H1 (cell line): ENCODE measurements around the gene TMEM238. TPM values are rescaled to one million over a fixed set of nuclear protein-coding genes. Genes with fewer than 3 reads are reported as not detected.

Experiments
- CTCF ChIA-PET: fragments of 300-600 bp; sonication (Branson Sonifier 250); formaldehyde crosslinking; loops from one replicate; lab custom pipeline; 2021; ENCODE audit not compliant: partially characterized antibody; lab: Charles Lee
- POLR2A ChIA-PET: fragments of 300-600 bp; sonication (Branson Sonifier 250); formaldehyde crosslinking; loops from one replicate; lab custom pipeline; 2021; ENCODE audit warnings: inconsistent platforms; ENCODE audit not compliant: partially characterized antibody; lab: Charles Lee
- DNase-seq, 2 experiments: peaks; one replicate each; pipeline versions ENCODE4 v3.0.0 to v3.0.0-alpha.2; 2010 to 2022; ENCODE audit warnings: low spot score in 2 of 2, low read depth in 1 of 2, mixed read lengths in 1 of 2
- FAIRE-seq: peaks from 2 replicates; lab custom pipeline; 2011; peaks lifted over from hg19 to GRCh38; lab: Jason Lieb, UNC
- H2AFZ ChIP-seq: 2 replicates; pipeline ENCODE4 v1.8.1; 2012; ENCODE audit warnings: low read length, inconsistent platforms
- H2AK5ac ChIP-seq: 2 replicates; pipeline ENCODE4 v1.6.1; 2013; ENCODE audit warnings: low read depth, low read length
- H2BK120ac ChIP-seq: replicated peaks from 2 replicates; pipeline ENCODE3; 2013; ENCODE audit warnings: low read depth, low read length, inconsistent platforms
- H2BK12ac ChIP-seq: 2 replicates; pipeline ENCODE4 v1.6.1; 2013; ENCODE audit warnings: low read depth, low read length
- H2BK15ac ChIP-seq: 2 replicates; pipeline ENCODE4 v1.6.1; 2013; ENCODE audit warnings: low read length
- H2BK20ac ChIP-seq: 2 replicates; pipeline ENCODE4 v1.6.1; 2013; ENCODE audit warnings: low read length
- H2BK5ac ChIP-seq: 2 replicates; pipeline ENCODE4 v1.6.1; 2013; ENCODE audit warnings: low read depth, low read length
- H3K14ac ChIP-seq: 2 replicates; pipeline ENCODE4 v1.6.1; 2013; ENCODE audit warnings: inconsistent platforms; ENCODE audit not compliant: insufficient read length
- H3K18ac ChIP-seq: 2 replicates; pipeline ENCODE4 v1.6.1; 2013; ENCODE audit warnings: low read length; ENCODE audit errors: extremely low read depth
- H3K23ac ChIP-seq: 2 replicates; pipeline ENCODE4 v1.6.1; 2013; ENCODE audit warnings: inconsistent platforms; ENCODE audit not compliant: insufficient read length
- H3K23me2 ChIP-seq: 2 replicates; pipeline ENCODE4 v1.6.1; 2013; ENCODE audit warnings: low read depth, low read length
- H3K27ac ChIP-seq: 2 replicates; pipeline ENCODE4 v1.6.1; 2011; ENCODE audit warnings: low read depth, low read length, inconsistent platforms
- H3K27me3 ChIP-seq, 4 experiments: replicated peaks in 1 of 4; 1 replicate in 1 of 4; 2 replicates in 3 of 4; pipeline versions ENCODE4 v1.6.1 to v1.8.1; 2011 to 2013; ENCODE audit warnings: low read length in 3 of 4, mild to moderate bottlenecking in 3 of 4, inconsistent platforms in 2 of 4, mixed read lengths in 2 of 4, moderate library complexity in 1 of 4; ENCODE audit not compliant: control insufficient read depth in 3 of 4, insufficient read depth in 3 of 4; ENCODE audit errors: extremely low read depth in 1 of 4
- H3K36me3 ChIP-seq, 4 experiments: 2 replicates each; pipeline versions ENCODE4 v1.6.1 to v1.8.1; 2011 to 2013; ENCODE audit warnings: mild to moderate bottlenecking in 4 of 4, low read length in 3 of 4, moderate library complexity in 2 of 4, control low read depth in 1 of 4, inconsistent platforms in 1 of 4; ENCODE audit not compliant: insufficient read depth in 4 of 4, control insufficient read depth in 2 of 4
- H3K4ac ChIP-seq: replicated peaks from 2 replicates; pipeline ENCODE3; 2013; ENCODE audit warnings: low read length, low read depth, mixed read lengths, inconsistent platforms; ENCODE audit not compliant: insufficient read length
- H3K4me1 ChIP-seq, 4 experiments: replicated peaks in 1 of 4; 1 replicate in 1 of 4; 2 replicates in 3 of 4; pipeline versions ENCODE4 v1.6.1 to v1.8.1; 2011 to 2013; ENCODE audit warnings: low read length in 3 of 4, inconsistent platforms in 2 of 4, mixed read lengths in 1 of 4; ENCODE audit not compliant: insufficient read depth in 4 of 4, control insufficient read depth in 3 of 4
- H3K4me2 ChIP-seq, 2 experiments: 2 replicates each; pipeline versions ENCODE4 v1.6.1 to v1.8.1; 2011 to 2013; ENCODE audit warnings: low read depth in 2 of 2, low read length in 2 of 2, control low read depth in 1 of 2, inconsistent platforms in 1 of 2, mild to moderate bottlenecking in 1 of 2; ENCODE audit not compliant: insufficient read depth in 1 of 2
- H3K4me3 ChIP-seq, 4 experiments: fragments of 200-600, 300-600 bp in 1 of 4; sonication (generic), shearing (Covaris generic), sonication (Bioruptor Twin) in 1 of 4; 2 replicates each; pipeline versions ENCODE4 v1.5.1 to v1.8.1; 2011 to 2016; ENCODE audit warnings: low read length in 4 of 4, low read depth in 3 of 4, control low read depth in 2 of 4, inconsistent platforms in 2 of 4, mild to moderate bottlenecking in 2 of 4, mixed read lengths in 1 of 4, moderate library complexity in 1 of 4; ENCODE audit not compliant: insufficient read depth in 2 of 4; ENCODE audit errors: extremely low read depth in 1 of 4
- H3K56ac ChIP-seq: replicated peaks from 2 replicates; pipeline ENCODE3; 2013; ENCODE audit warnings: low read depth, mild to moderate bottlenecking, mixed read lengths, low read length, inconsistent platforms; ENCODE audit not compliant: insufficient read length
- H3K79me1 ChIP-seq: 2 replicates; pipeline ENCODE4 v1.6.1; 2013; ENCODE audit warnings: low read depth, low read length, control low read depth
- H3K79me2 ChIP-seq, 2 experiments: 2 replicates each; pipeline versions ENCODE4 v1.6.1 to v1.8.1; 2012 to 2013; ENCODE audit warnings: low read length in 2 of 2, mild to moderate bottlenecking in 2 of 2, inconsistent platforms in 1 of 2; ENCODE audit not compliant: insufficient read depth in 2 of 2, control insufficient read depth in 1 of 2
- H3K9ac ChIP-seq, 4 experiments: replicated peaks in 1 of 4; 1 replicate in 1 of 4; 2 replicates in 3 of 4; pipeline versions ENCODE4 v1.6.1 to v1.8.1; 2011 to 2013; ENCODE audit warnings: low read depth in 3 of 4, low read length in 3 of 4, control low read depth in 2 of 4, mild to moderate bottlenecking in 2 of 4, moderate library complexity in 2 of 4, inconsistent platforms in 1 of 4; ENCODE audit errors: extremely low read depth in 1 of 4
- H3K9me3 ChIP-seq, 2 experiments: 2 replicates each; pipeline versions ENCODE4 v1.6.1 to v1.8.1; 2012 to 2013; ENCODE audit warnings: mild to moderate bottlenecking in 2 of 2, moderate library complexity in 2 of 2, control low read depth in 1 of 2, inconsistent platforms in 1 of 2, low read depth in 1 of 2, low read length in 1 of 2, mixed read lengths in 1 of 2; ENCODE audit not compliant: insufficient read depth in 2 of 2
- H4K20me1 ChIP-seq, 2 experiments: replicated peaks in 1 of 2; 2 replicates each; pipeline versions ENCODE3 to v1.8.1; 2011 to 2013; ENCODE audit warnings: inconsistent platforms in 2 of 2, low read length in 2 of 2, mild to moderate bottlenecking in 1 of 2; ENCODE audit not compliant: insufficient read depth in 2 of 2, control insufficient read depth in 1 of 2
- H4K5ac ChIP-seq: 2 replicates; pipeline ENCODE4 v1.6.1; 2013; ENCODE audit warnings: low read length, low read depth, mixed read lengths, inconsistent platforms; ENCODE audit not compliant: insufficient read length
- H4K8ac ChIP-seq: 2 replicates; pipeline ENCODE4 v1.8.0; 2013; ENCODE audit warnings: mild to moderate bottlenecking, moderate library complexity, low read length, inconsistent platforms; ENCODE audit not compliant: insufficient read depth; ENCODE audit errors: extremely low read depth
- H4K91ac ChIP-seq: replicated peaks from 2 replicates; pipeline ENCODE3; 2013; ENCODE audit warnings: low read length, mixed read lengths, inconsistent platforms; ENCODE audit not compliant: insufficient read length
- BACH1 ChIP-seq: IDR thresholded peaks from 2 replicates; pipeline ENCODE4 v1.6.1; 2012; ENCODE audit warnings: low read length, improper control_type of control experiment
- RAD21 ChIP-seq, 2 experiments: IDR thresholded peaks in 1 of 2; conservative IDR thresholded peaks in 1 of 2; 2 replicates each; pipeline ENCODE4 v1.6.1; 2011; ENCODE audit warnings: low read depth in 2 of 2, low read length in 2 of 2, improper control_type of control experiment in 1 of 2, inconsistent platforms in 1 of 2, mild to moderate bottlenecking in 1 of 2, moderate library complexity in 1 of 2
- WGBS, 2 experiments: shearing (Covaris generic) in 1 of 2; methylation state at CpG; one replicate each; pipeline versions ENCODE4 v1.1.6 to v1.1.7; 2013 to 2015; ENCODE audit warnings: low lambda C conversion rate in 2 of 2, mixed read lengths in 2 of 2, inconsistent platforms in 1 of 2, low coverage in 1 of 2, missing lambda C conversion rate in 1 of 2; ENCODE audit not compliant: insufficient replicate concordance in 2 of 2, insufficient coverage in 1 of 2, insufficient read length in 1 of 2; ENCODE audit errors: extremely low coverage in 1 of 2, missing lambda C conversion rate in 1 of 2; 5-methylcytosine and 5-hydroxymethylcytosine counted together
- polyA plus RNA-seq, 7 experiments: library from polyadenylated mRNA; depleted of rRNA in 3 of 7; stranded (reverse) in 5 of 7; unstranded in 2 of 7; fragments of >200 nt in 5 of 7; fragments of 200-250 nt in 2 of 7; gene quantifications; 1 replicate in 5 of 7; 2 replicates in 1 of 7; 4 replicates in 1 of 7; pipeline versions ENCODE4 v1.2.1 to v1.2.3, GENCODE V29; 2011 to 2013; ENCODE audit warnings: missing spikeins in 2 of 7, mixed read lengths in 2 of 7
- total RNA-seq: library from RNA; stranded (reverse); fragmentation: NEBNext Ultra II Directional; extraction: Animal tissue kit (Norgen Biotek cat#: 25700); gene quantifications from 2 replicates; pipeline ENCODE4 v1.2.1, GENCODE V29; 2021

The TMEM238 gene
- total and polyA plus RNA-seq, 2 of the 8 experiments (the other 6 are each of a cell fraction or from before 2014, with no cell fraction given): 0.53 to 3.8 TPM

DNA sequence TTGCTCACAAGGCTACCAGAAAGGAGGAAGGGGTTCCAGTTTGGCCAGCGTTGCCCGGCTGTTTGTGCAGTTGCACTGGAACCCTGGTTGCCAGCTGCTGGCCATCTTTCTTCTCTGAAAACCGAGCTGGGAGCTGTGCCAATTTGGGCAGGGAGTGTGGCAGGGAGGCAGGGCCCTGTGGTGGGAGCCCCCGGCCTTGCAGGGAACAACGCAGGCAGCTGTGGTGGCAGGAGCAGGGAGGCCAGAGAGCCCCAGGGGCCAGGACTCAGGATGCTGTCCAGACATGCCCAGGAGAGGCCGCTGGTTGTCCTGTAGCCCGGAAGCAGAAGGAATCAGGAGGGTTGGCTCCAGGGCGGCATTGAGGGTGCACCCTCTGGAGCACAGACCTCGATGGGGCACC, 39.6 kb downstream of the TMEM238 start:
- no peak overlapping the region for H4K91ac ChIP-seq
- H3K4ac ChIP-seq: peak overlapping the region; percentile 69
- no peaks in the 10 kb centered on the region for H3K9me3 ChIP-seq
- peaks cover 0 to 3% of the 10 kb centered on the region in 2 experiments; a peak in 1 of 4 replicates for H3K79me2 ChIP-seq
- H4K20me1 ChIP-seq: peaks cover 0 to 6% of the 10 kb centered on the region in 2 experiments
- H2BK5ac ChIP-seq: peak overlapping the region; percentile 71; the same call in 1 of the 2 replicates
- peaks cover 11 to 35% (median 25%) of the 10 kb centered on the region in 4 experiments for H3K4me1 ChIP-seq
- no peak overlapping the region for H3K27ac ChIP-seq
- H3K18ac ChIP-seq: no peak overlapping the region
- H3K23ac ChIP-seq: no peak overlapping the region
- H2AFZ ChIP-seq: no peak overlapping the region
- H2BK120ac ChIP-seq: no peak overlapping the region
- H3K23me2 ChIP-seq: peaks cover 14% of the 10 kb centered on the region; the same call in 1 of the 2 replicates
- H3K4me3 ChIP-seq: no peak overlapping the region
- no peaks in the 10 kb centered on the region for H3K27me3 ChIP-seq
- H3K9ac ChIP-seq: no peak overlapping the region; a peak in 1 of 7 replicates
- H3K79me1 ChIP-seq: peaks cover 5% of the 10 kb centered on the region; the same call in 1 of the 2 replicates
- POLR2A ChIA-PET: interaction anchor here (1.0 to 6.7 kb wide), 5 partner anchors 8 to 63 kb away, joined by 3 to 42 read pairs (median 6); partner anchors contain the start of gene UBE2S
- H4K8ac ChIP-seq: no peak overlapping the region
- FAIRE-seq: no peak
- H3K56ac ChIP-seq: no peak overlapping the region
- CTCF ChIA-PET: interaction anchor here (1.3 to 1.7 kb wide), 3 partner anchors 8 to 43 kb away, joined by 3 to 8 read pairs (median 5); no protein-coding TSS in a partner anchor
- no peak for TF ChIP-seq BACH1
- peak in 1 of 2 experiments; percentile 28; a peak in 1 of 4 replicates for TF ChIP-seq RAD21 (IDR thresholded peaks at IDR 0.05 in 1 of 2, conservative IDR thresholded peaks at IDR 0.05 in 1 of 2; ENCODE audit: low read depth in 2 of 2, low read length in 2 of 2)
- H2BK20ac ChIP-seq: no peak overlapping the region
- no peak overlapping the region for H2BK15ac ChIP-seq
- no peak overlapping the region for H3K14ac ChIP-seq
- H4K5ac ChIP-seq: no peak overlapping the region
- DNase-seq: no peak
- 89% methylated on average over 8 of the region's 9 CpGs; no CpG with 5 or more reads in 1 of the 2 experiments for WGBS, 2 experiments
- no peak overlapping the region for H3K4me2 ChIP-seq
- H2AK5ac ChIP-seq: no peak overlapping the region
- H3K36me3 ChIP-seq: peaks cover 0 to 47% (median 20%) of the 10 kb centered on the region in 4 experiments; a peak in 4 of 8 replicates
- 0 out of 2 replicates have a peak overlapping the region, but pooled peaks have one; percentile 23 for H2BK12ac ChIP-seq
